ENCODE measurements around the gene MRPL40. TPM values are rescaled to one million over a fixed set of nuclear protein-coding genes. Genes with fewer than 3 reads are reported as not detected.

The MRPL40 gene
- total and polyA plus RNA-seq, 4 donors: 13.9 to 38.1 (median 26.9) TPM

DNA sequence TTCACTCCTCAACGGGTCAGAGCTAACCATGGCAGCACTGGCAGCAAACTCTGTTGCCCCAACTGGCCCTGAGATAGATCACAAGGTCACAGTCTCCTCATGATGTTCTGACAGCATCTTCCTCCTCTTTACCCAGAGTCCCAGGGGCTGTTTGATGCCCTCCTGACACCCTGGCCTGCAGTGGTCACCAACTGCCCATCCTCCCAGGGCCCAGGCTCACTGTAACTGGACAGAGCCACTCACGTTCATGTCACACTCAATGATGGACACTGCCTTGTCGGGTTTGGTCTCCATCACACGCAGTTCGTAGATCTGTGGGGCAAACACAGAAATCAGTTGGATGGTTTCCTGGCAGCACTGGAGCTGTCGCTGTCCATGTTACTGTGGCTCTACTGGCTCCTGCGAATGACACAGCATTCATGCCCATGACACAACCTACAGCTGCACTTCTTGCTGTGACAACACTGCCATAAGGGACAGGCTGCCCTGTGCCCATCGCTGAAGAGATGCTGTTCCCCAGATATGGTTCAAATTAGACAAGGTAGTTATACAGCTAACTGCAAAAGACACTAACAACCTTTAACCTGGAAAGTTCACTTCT lies 25.6 kb downstream of the MRPL40 start:
- Histone ChIP-seq H3K4me1 (ENCODE audit: control insufficient read depth in 1 of 2, insufficient read depth in 2 of 2, low read length in 2 of 2) (no peaks in the 10 kb centered on the region), H3K27me3 (ENCODE audit: control insufficient read depth in 1 of 2, insufficient read depth in 2 of 2, low read length in 1 of 2) (no peaks in the 10 kb centered on the region), H3K4me3 (ENCODE audit: low read length in 2 of 2) (no peak overlapping the region), H3K9me3 (ENCODE audit: control insufficient read depth, low read length) (no peaks in the 10 kb centered on the region), H3K36me3 (ENCODE audit: control insufficient read depth in 1 of 2, insufficient read depth in 2 of 2, low read length in 1 of 2) (peaks cover 6 to 15% of the 10 kb centered on the region in 2 donors), H3K27ac (ENCODE audit: low read depth in 1 of 2, low read length in 2 of 2) (no peak overlapping the region)
- DNase-seq: no peak
- no peak for ATAC-seq (ENCODE audit: low FRiP score)
- intact Hi-C loops (cut with DNase I): no loop called here
- 94 to 95% methylated on average over 8 of the region's 8 CpGs for WGBS, 2 donors

DNA sequence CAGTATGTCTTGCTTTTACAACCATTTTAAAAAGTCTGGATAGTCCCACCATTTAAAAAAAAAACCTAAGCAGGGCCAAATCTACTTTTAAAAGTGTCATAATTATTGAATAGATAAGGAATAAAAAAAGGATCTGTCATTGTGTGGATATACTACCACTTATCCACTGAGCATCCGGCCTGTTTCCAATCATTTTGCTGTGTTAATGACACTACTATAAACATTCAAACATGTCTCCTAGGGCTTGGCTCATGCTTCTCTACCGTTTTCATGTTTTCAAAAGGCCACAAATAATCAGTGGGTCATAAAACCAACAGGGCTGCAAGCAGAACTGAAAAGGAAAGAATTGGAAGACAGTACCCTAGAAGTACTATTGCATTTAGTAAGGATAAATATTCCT lies 27.7 kb downstream of the MRPL40 start:
- ATAC-seq (ENCODE audit: low FRiP score) (no peak), DNase-seq (no peak)
- Histone ChIP-seq H3K4me3 (ENCODE audit: low read length in 2 of 2) (no peak overlapping the region), H3K4me1 (ENCODE audit: control insufficient read depth in 1 of 2, insufficient read depth in 2 of 2, low read length in 2 of 2) (no peaks in the 10 kb centered on the region), H3K27ac (ENCODE audit: low read depth in 1 of 2, low read length in 2 of 2) (no peak overlapping the region), H3K27me3 (ENCODE audit: control insufficient read depth in 1 of 2, insufficient read depth in 2 of 2, low read length in 1 of 2) (no peaks in the 10 kb centered on the region), H3K36me3 (ENCODE audit: control insufficient read depth in 1 of 2, insufficient read depth in 2 of 2, low read length in 1 of 2) (peaks cover 6 to 11% of the 10 kb centered on the region in 2 donors), H3K9me3 (ENCODE audit: control insufficient read depth, low read length) (no peaks in the 10 kb centered on the region)
- 70 to 72% methylated on average over 2 of the region's 2 CpGs for WGBS, 2 donors
- intact Hi-C loops (cut with DNase I): no loop called here

DNA sequence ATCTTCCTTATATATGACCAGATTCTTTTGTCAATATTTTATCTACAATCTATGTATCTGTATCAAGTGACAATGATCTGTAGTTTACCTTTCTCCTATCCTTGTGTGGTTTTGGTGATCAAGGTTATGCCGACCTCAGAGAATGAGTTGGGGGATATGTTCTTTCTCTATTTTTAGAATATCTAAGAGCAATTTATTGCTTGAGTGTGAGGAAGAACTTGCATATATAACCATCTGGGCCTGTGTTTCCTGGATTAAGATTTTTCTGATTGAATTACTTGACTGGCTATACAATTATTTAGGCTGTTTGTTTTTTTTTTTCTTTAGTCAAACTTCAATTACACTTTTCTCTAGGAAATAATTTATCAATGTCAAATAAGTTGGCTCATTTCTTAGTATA lies 29.2 kb downstream of the MRPL40 start:
- Histone ChIP-seq H3K4me3 (ENCODE audit: low read length in 2 of 2) (no peak overlapping the region), H3K27ac (ENCODE audit: low read depth in 1 of 2, low read length in 2 of 2) (no peak overlapping the region), H3K36me3 (ENCODE audit: control insufficient read depth in 1 of 2, insufficient read depth in 2 of 2, low read length in 1 of 2) (peaks cover 0 to 8% of the 10 kb centered on the region in 2 donors), H3K9me3 (ENCODE audit: control insufficient read depth, low read length) (no peaks in the 10 kb centered on the region), H3K27me3 (ENCODE audit: control insufficient read depth in 1 of 2, insufficient read depth in 2 of 2, low read length in 1 of 2) (no peaks in the 10 kb centered on the region), H3K4me1 (ENCODE audit: control insufficient read depth in 1 of 2, insufficient read depth in 2 of 2, low read length in 2 of 2) (no peaks in the 10 kb centered on the region)
- intact Hi-C loops (cut with DNase I): no loop called here
- no peak for ATAC-seq (ENCODE audit: low FRiP score)
- DNase-seq: no peak
- 86 to 89% methylated on average over 1 of the region's 1 CpG for WGBS, 2 donors

DNA sequence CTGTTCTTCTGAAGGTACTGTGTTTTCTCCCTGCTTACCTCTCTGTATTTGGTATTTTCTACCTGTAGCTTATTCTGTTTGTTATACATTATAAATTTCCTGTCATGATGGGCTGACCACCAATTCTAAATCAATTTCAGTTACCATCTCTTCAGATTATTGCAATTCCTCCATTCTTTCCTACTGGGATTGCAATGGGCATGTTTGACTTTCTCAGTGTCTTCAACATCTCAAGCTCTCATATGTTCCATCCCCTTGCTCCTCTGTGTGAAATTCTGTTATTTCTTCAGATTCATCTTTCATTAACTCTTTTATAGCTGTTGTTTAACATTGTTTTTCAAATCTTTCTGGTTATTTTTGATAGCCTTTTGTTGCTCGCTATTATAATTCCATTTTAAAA lies 30.7 kb downstream of the MRPL40 start:
- Histone ChIP-seq H3K9me3 (ENCODE audit: control insufficient read depth, low read length) (no peaks in the 10 kb centered on the region), H3K27me3 (ENCODE audit: control insufficient read depth in 1 of 2, insufficient read depth in 2 of 2, low read length in 1 of 2) (no peaks in the 10 kb centered on the region), H3K36me3 (ENCODE audit: control insufficient read depth in 1 of 2, insufficient read depth in 2 of 2, low read length in 1 of 2) (peaks cover 0 to 5% of the 10 kb centered on the region in 2 donors), H3K4me1 (ENCODE audit: control insufficient read depth in 1 of 2, insufficient read depth in 2 of 2, low read length in 2 of 2) (no peaks in the 10 kb centered on the region), H3K27ac (ENCODE audit: low read depth in 1 of 2, low read length in 2 of 2) (no peak overlapping the region), H3K4me3 (ENCODE audit: low read length in 2 of 2) (no peak overlapping the region)
- WGBS, 2 donors: 95 to 98% methylated on average over 1 of the region's 1 CpG
- ATAC-seq (ENCODE audit: low FRiP score) (no peak), DNase-seq (no peak)
- intact Hi-C loops (cut with DNase I): no loop called here

DNA sequence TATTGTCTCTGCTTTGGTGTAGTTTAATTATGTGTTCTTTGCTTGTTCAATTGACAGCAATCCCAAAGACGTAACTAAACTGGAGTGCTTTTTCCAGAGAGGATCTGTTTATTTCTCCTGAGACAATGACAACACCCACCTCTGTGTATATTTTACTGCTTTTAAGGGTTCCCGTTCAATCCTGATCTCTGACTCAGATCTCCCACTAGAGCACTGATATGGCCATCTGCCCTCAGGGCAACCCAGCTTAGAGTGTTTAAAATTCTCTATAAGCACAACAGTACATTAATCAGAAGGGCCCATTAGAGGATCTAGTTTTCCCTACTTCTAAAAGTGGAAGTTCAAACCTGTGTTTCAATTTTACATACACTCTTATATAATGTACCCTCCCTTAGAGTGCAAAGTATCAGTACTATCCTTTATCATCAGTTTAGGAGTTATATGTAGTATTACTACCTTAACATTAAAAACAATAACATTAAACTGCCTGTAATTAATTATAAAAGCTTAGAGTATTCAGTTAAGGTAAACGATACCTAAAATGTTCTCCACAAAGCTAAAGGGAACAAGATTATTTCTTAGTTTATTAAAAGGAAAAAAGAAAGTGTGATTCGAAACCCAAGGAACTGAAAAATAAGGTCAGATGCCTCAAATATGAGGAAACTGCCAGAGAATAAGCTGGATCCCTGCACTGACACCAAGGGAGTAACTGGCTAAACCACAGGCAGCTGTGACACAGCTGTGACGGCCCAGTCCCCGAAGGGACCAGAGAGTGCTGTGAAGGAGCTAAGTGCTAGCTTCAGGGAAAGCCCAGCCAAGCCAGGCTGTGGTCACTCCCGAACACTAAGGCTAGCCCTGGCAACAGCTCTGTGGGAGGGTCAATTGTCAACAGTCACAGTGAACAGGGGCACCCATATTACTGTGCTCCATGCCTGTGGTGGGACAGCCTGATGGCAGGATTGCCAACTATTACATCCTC lies 31.4 kb downstream of the MRPL40 start:
- H3K9me3 ChIP-seq (ENCODE audit: control insufficient read depth, low read length): no peaks in the 10 kb centered on the region
- ATAC-seq (ENCODE audit: low FRiP score) (no peak), DNase-seq (no peak)
- H3K36me3 ChIP-seq (ENCODE audit: control insufficient read depth in 1 of 2, insufficient read depth in 2 of 2, low read length in 1 of 2): peaks cover 0 to 4% of the 10 kb centered on the region in 2 donors
- H3K4me1 ChIP-seq (ENCODE audit: control insufficient read depth in 1 of 2, insufficient read depth in 2 of 2, low read length in 2 of 2): no peaks in the 10 kb centered on the region
- 78 to 81% methylated on average over 7 of the region's 7 CpGs for WGBS, 2 donors
- intact Hi-C loops (cut with DNase I): no loop called here
- H3K27me3 ChIP-seq (ENCODE audit: control insufficient read depth in 1 of 2, insufficient read depth in 2 of 2, low read length in 1 of 2): no peaks in the 10 kb centered on the region
- H3K27ac ChIP-seq (ENCODE audit: low read depth in 1 of 2, low read length in 2 of 2): no peak overlapping the region
- no peak overlapping the region for H3K4me3 ChIP-seq (ENCODE audit: low read length in 2 of 2)

DNA sequence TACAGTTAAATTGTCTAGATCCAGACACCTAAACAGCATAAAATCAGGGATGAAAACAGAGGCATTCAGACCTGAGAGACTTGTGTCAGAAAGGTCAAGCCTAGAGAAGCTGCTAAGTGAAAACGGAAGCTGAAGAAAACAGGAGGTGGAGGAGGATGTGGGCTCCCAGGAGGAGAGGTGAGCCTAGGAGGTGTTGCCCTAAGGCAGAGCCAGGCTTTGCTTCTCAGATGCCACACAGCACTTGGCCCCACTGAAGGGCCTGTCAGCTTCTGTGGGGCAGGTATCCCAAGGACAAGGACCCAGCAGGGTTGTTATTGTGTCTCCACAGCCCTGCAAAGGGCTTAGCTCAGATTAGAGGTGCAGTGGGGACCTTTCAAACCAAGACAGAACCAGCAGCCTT lies 32.2 kb downstream of the MRPL40 start:
- H3K9me3 ChIP-seq (ENCODE audit: control insufficient read depth, low read length): no peaks in the 10 kb centered on the region
- 76% methylated on average over 1 of the region's 1 CpG for whole genome bisulfite sequencing, 2 donors
- intact Hi-C loops (cut with DNase I): no loop called here
- H3K36me3 ChIP-seq (ENCODE audit: control insufficient read depth in 1 of 2, insufficient read depth in 2 of 2, low read length in 1 of 2): peaks cover 0 to 10% of the 10 kb centered on the region in 2 donors
- H3K4me3 ChIP-seq (ENCODE audit: low read length in 2 of 2): no peak overlapping the region
- H3K27ac ChIP-seq (ENCODE audit: low read depth in 1 of 2, low read length in 2 of 2): no peak overlapping the region
- no peaks in the 10 kb centered on the region for H3K27me3 ChIP-seq (ENCODE audit: control insufficient read depth in 1 of 2, insufficient read depth in 2 of 2, low read length in 1 of 2)
- DNase-seq: no peak
- ATAC-seq (ENCODE audit: low FRiP score): no peak
- no peaks in the 10 kb centered on the region for H3K4me1 ChIP-seq (ENCODE audit: control insufficient read depth in 1 of 2, insufficient read depth in 2 of 2, low read length in 2 of 2)

DNA sequence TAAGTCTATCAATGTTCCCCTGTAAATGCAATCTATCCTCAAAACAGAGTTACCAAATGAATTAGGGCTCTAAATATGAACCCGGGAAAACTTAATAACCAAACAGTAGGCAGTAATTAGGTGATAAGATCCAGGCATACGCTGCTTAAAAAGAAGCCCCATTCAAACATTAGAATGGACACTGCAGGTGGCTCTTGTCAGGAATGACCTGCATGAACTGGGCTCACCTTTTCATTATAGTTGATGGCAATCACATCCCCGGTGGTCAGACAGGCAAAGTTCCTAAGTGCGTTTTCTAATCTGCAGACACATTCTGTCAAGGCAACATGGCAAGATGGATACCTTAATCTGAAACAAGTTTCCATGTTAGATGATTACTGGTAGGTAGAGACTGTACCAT lies 32.6 kb downstream of the MRPL40 start:
- 85 to 86% methylated on average over 4 of the region's 4 CpGs for WGBS, 2 donors
- DNase-seq (no peak), ATAC-seq (ENCODE audit: low FRiP score) (no peak)
- Histone ChIP-seq H3K27me3 (ENCODE audit: control insufficient read depth in 1 of 2, insufficient read depth in 2 of 2, low read length in 1 of 2) (no peaks in the 10 kb centered on the region), H3K36me3 (ENCODE audit: control insufficient read depth in 1 of 2, insufficient read depth in 2 of 2, low read length in 1 of 2) (peaks cover 0 to 10% of the 10 kb centered on the region in 2 donors), H3K27ac (ENCODE audit: low read depth in 1 of 2, low read length in 2 of 2) (no peak overlapping the region), H3K4me3 (ENCODE audit: low read length in 2 of 2) (no peak overlapping the region), H3K9me3 (ENCODE audit: control insufficient read depth, low read length) (no peaks in the 10 kb centered on the region), H3K4me1 (ENCODE audit: control insufficient read depth in 1 of 2, insufficient read depth in 2 of 2, low read length in 2 of 2) (no peaks in the 10 kb centered on the region)
- intact Hi-C loops (cut with DNase I): no loop called here

DNA sequence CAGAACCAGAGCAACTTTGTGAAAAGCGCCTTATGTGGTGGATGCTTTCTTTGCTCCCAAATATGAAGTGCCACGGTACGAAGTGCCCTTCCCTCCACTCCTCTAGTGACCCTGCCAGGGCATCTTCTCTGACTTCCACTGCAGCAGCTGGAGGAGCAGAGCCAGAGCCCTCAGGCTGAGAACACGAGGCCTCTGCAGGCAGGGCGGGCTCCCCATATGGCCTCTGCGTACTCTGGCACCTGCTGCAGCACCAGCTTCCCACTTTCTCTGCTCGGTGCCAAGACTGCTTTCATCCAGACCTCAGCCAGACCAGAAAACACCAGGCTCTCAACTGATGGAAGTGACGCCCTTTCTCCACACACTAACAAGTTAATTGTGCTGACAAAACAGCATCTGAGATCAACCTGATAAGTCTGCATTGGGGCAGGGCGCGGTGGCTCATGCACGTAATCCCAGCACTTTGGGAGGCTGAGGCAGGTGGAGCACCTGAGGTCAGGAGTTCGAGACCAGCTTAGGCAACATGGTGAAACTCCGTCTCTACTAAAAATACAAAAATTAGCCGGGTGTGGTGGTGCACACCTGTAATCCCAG lies 33.9 kb downstream of the MRPL40 start:
- Histone ChIP-seq H3K27ac (ENCODE audit: low read depth in 1 of 2, low read length in 2 of 2) (no peak overlapping the region), H3K4me3 (ENCODE audit: low read length in 2 of 2) (no peak overlapping the region), H3K9me3 (ENCODE audit: control insufficient read depth, low read length) (no peaks in the 10 kb centered on the region), H3K36me3 (ENCODE audit: control insufficient read depth in 1 of 2, insufficient read depth in 2 of 2, low read length in 1 of 2) (peaks cover 0 to 10% of the 10 kb centered on the region in 2 donors), H3K27me3 (ENCODE audit: control insufficient read depth in 1 of 2, insufficient read depth in 2 of 2, low read length in 1 of 2) (no peaks in the 10 kb centered on the region), H3K4me1 (ENCODE audit: control insufficient read depth in 1 of 2, insufficient read depth in 2 of 2, low read length in 2 of 2) (no peaks in the 10 kb centered on the region)
- DNase-seq (no peak), ATAC-seq (ENCODE audit: low FRiP score) (no peak)
- WGBS, 2 donors: 67 to 68% methylated on average over 14 of the region's 14 CpGs
- intact Hi-C loops (cut with DNase I): no loop called here
